Muscle of back (tissue), 11 donors: ENCODE data around the gene KRT9. TPM values are rescaled to one million over a fixed set of nuclear protein-coding genes. Genes with fewer than 3 reads are reported as not detected.
"Not testable (repeated sequence)": the region's sequence is repeated elsewhere in the genome, so short reads cannot be mapped to it uniquely, and the experiment has no call there.

Source experiments
- DNase-seq, 3 donors: peaks; one replicate each; pipeline versions ENCODE4 v3.0.0 to v3.0.0-alpha.2; 2013
- polyA plus RNA-seq, 10 donors: library from polyadenylated mRNA; unstranded; fragments of 120-200 nt; gene quantifications; one replicate each; pipeline ENCODE4 v1.2.1, GENCODE V29; 2013; ENCODE audit not compliant: insufficient read length in 10 of 10

Gene KRT9
- polyA plus RNA-seq, 10 donors, result 0.08 to 0.19 TPM; not detected in 8

- DNase-seq, result peak in 2 of 3 donors; percentile 37 to 94
Measured at GRCh38 chr17:41547921-41548843, 23.7 kb downstream of the KRT9 start.

DNA sequence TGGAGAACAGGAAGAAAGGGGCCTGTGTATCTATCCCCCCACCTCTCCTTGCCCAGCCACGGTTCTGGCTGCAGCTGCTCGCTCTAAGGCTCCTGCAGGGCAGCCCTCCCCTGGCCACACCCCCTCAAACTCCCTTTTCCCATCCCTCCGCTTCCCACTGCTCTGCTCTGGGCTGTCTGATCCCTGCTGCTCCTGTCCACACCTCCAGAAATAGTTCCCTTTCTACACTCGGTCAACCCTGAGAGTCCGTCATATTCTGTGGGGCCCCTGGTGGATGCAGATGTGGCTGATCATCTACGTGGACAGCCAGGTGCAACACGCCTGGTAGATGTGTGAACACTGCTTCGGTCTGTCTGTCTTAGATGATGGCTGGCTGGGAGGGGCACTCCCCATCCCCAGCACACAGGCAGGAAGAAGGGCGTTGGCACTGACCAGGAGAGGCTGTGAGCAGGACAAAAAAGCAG is 24.4 kb downstream of the KRT9 start:
- DNase-seq, result peak in 1 of 3 donors; percentile 16

DNA sequence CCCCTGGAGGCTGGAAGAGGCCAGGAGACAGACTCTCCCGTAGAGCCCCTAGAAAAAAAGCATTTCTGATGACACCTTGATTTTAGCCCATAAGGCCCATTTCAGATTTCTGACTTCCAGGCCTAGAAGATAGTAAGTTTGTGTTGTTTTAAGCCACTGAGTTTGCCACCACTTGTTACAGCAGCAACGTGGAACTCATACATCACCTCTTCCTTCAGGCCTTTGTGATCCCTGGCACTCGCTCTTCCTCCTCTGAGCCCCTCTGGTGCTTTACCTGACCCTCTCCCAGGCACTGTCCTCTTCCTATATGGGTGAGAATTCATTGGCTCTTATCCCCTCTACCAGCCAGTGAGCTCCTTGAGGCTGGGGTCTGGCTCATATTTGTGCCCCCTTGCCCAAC is 25.0 kb downstream of the KRT9 start:
- no peak for DNase-seq

DNA sequence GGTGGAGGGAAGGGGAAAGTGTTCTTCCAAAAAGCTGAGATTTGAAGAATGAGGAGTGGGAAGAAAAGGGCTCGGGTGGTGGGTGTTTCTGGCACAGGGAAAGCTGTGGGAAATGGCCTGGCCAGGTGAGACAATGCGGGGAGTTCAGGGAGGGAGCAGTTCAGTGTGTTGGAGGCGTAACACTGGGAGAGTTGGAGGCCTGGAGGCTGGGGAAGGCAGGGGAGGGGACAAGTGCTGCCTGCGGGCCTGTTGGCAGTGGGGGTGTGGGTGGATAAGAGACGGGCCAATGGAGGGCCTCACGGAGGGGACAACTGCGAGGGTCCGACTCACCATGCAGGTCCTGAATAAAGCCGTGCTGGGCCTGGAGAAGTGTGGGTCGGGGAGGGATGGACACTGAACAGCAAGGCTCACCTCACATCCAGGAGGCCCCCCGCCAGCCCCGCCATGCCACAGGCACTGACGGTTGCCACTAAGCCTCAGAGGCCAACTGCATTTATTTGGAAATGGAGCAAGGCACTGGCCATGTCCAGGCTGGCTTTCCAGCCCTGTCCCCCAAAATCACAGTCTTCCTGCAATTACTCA is 25.9 kb downstream of the KRT9 start:
- no peak for DNase-seq

DNA sequence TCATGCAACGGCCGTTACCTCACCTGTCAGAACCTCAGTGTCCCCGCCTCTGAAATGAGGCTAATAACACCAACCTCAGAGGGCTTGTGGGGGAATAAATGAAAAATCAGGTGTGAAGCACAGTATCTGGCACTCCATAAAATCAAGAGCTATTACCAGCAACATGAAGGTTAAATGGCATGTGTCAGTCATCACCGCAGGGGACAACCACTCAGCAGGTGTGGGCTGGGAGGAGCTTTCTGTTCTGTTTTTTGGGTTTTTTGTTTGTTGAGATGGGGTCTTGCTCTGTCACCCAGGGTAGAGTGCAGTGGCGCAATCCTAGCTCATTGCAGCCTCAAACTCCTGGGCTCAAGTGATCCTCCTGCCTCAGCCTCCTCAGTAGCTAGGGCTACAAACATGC is 26.9 kb downstream of the KRT9 start:
- DNase-seq, result no peak

DNA sequence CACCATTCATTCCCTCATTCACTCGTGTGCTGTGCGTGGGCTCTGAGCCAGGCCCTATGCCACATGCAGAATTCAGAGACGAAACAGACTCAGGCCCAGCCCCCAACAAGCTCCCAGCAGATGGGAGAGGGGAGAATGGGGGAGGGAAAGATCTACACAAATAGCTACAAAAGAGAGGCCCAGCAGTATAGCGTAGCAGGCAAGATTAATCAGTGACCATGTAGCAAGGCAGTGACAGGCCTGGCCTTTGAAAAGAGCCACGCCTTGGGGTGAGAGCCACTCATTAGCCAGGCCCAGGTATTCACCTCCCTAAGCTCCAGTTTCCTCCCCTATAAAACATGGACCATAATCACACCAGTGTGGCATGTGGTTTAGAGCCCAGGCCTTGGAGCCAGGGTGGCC is 27.4 kb downstream of the KRT9 start:
- DNase-seq, result no peak

DNA sequence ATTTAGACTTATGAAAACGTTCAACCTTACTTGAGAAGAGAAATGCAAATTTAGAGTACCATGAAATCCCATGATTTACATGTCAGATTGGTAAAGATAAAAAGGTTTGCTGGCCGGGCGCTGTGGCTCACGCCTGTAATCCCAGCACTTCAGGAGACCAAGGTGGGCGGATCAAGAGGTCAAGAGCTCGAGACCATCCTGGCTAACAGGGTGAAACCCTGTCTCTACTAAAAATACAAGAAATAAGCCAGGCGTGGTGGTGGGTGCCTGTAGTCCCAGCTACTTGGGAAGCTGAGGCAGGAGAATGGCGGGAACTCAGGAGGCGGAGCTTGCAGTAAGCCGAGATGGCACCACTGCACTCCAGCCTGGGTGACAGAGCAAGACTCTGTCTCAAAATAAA is 29.1 kb downstream of the KRT9 start:
- not testable (repeated sequence) for DNase-seq

DNA sequence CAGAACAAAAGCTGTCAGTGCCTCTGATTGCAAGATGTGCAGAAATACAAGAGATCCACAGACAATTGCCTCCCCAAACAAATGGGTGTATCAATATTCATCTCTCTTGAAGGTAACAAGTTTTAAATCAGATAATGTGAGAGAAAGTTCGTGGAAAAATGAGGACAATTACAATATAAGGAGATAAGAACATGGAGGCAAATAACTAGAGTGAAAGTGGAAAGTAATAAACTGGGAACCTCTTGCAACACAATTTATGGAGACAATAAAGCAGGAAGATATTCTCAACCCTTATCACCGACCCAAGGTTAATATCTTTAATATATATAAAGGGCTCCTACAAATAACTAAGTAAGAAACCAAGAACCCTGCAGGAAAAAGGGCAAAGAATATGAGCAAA is 29.5 kb downstream of the KRT9 start:
- no peak for DNase-seq

DNA sequence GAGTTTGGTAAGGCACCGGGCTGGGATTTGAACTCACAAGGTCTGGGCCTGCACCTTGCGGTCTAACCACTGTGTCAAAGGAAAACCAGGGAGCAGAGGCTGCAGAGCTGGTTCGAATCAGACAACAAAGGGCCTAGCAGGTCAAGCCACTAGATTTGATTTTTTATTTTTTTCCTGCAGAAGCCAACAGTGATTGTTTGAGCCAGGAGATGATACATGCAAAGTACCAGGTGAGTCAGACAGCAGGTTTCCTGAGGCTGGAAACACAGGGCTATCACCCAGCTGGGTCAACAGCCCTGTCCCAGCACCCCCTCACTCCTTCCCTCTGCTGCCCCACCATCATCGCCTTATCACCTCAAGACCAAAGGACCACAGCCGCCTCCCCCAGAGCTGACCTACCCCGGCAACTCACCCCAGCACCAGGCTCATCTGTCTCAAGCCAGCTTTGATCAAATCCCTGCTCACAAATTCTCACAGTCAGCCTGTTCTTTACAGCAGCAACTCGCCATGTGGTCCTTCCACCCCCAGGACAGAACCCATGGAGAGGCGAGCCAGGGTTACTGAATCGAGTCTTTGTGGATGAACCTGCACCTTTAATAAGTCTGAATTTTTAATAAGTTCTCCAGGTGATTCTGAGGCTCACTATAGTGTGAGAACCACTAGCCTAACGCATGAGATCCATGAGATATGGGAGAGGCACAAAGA is 30.8 kb downstream of the KRT9 start:
- DNase-seq, result no peak

DNA sequence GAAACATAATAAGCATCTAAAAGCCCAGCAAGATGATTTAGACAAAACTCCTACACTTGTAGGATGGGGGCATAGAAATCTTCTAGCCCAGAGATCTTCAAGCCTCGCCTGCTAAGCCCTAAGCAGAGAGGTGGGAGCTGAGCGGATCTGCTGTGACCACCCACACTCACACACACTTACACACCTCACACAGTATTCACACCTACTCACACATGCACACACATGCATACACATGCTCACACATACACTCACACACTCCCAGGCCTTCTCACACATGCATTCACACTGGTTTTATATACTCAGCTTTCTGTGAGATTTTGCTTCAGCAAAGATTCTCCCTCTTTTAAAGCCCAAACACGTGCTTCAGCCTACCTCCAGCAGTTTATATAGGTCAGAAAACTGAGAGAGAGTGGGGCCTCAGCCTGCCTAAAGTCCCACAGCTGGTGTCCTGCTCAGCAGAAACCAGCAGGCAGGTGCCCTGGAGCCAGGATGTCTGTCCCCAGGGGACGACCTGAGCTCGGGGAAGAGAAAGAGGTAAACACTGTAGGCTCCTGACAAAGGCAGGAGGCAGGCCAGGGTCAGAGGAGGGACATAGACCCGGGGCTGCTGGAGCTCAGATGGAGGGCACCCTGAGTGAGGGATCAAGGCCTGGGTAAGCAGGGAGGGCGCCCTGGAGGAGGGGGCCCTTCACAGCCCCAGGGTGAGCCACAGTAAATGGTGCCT is 31.7 kb downstream of the KRT9 start:
- no peak for DNase-seq

DNA sequence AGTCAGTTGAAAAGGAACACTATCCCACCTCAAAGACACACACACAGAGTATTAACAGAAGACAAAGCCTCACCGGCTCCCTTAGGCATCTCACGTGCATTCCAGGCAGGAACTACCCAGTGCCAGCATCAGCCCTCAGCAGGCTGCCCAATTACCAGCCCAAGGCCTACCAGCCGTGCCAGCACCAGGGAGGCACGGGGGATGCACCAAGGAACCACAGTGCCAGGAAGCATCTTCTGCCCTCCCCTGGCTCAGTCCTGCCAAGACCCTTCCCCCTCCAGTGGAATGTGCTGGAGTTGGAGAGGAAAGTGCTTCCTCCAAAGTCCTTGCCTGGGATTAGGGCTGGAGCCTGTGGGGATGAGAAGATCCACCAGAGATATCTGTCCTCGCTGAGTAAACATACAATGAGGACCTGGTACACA is 32.8 kb downstream of the KRT9 start:
- DNase-seq, result no peak

DNA sequence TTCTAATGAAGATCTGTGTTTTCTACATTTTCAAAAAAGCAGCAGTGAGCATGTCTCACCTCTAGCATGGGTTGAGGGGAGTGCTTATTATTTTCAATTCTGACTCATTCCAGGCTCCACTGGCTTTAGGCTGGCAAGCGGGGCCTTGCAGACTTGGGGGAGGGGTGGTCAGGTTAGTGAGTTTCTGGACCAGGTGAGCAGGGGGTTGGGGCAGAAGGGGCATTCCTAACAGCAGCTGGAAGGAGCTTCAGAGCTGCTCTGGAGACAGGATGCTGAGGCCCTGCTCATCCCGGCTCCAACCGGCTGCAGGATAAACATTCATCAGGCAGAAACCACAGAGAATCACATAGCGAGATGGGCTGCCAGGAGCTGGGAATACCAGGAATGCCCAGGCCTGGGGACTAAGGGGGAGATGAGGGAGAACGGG is 33.3 kb downstream of the KRT9 start:
- peak in 1 of 3 donors; percentile 35 for DNase-seq

GRCh38 chr17:41537990-41538389 is 33.9 kb downstream of the KRT9 start:
- DNase-seq, result no peak

- DNase-seq, result no peak
Measured at GRCh38 chr17:41537614-41537954, 34.3 kb downstream of the KRT9 start.

DNA sequence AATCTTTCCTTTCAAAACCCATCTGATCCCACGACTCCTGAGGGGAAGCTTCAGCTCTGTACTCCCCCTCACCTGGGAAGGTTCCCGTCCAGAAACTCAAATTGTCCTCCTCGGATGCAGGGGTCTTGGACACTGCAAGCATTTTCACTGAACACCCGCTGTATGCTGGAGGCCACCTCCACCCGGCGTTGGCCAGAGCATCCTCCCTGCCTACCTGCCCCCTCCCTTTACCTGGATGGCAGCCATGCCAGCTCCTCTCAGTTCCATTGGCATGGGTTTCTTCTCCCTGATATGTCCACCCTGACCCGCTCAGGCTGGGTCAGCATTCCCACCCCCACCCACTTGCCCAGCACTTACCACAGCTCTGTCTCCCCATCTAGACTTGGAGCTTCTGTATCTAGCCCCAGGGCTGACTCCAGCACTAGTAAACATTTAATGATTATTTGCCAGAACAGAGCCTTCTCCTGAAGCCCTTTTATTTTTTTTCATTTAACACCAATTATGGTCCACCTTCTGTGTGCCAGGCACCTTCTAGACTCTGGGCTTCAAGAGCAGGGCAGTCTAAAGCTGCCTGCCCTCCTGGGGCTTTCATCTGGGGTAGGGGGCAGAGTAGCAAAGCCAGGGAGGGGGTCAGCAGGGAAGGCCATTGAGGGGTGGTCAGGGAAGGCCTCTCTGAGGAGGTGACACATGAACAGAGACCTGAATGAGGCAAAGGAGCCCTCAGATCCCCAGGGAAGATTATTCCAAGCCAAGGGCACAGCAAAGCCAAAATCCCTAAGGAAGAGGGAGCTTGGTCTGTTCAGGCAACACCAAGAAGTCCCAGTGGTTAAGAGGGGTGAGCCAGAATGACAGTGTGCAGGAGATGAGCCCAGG is 34.9 kb downstream of the KRT9 start:
- DNase-seq, result no peak

DNA sequence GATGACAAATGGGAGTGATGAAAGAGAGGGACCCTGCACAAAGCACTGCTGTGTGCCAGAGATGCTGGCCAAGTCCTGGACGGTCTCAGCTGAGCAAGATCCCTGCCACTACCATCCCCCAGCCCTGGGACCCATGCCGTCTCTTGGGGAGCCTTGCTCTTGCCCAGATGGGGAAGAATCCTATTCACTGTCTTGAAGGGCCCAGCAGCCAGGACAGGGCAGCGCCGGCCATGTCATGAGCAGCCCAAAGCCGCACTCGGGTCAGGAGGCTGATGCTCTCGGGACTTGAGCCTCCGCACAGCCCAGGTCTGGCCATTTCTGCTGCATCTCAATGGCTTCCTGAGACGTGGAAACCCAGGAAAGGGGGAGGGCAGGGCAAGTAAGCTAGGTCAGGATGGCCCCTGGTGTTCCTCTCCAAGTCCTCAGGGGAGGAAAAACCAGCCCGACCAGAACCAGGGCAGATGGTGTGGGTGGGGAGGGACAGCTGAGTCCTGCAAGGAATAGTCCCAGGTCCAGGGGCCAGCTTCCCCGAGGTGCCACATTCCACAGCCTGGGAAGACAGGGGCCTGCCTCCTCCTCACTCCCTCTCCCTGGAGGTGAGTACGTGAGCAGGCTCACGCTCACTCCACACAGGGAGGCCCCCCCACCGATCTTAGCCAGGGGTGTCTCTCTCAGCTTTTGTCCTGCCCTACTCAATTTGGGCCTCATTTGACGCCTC is 35.9 kb downstream of the KRT9 start:
- no peak for DNase-seq

GRCh38 chr17:41534899-41535546 is 36.8 kb downstream of the KRT9 start:
- no peak for DNase-seq

DNA sequence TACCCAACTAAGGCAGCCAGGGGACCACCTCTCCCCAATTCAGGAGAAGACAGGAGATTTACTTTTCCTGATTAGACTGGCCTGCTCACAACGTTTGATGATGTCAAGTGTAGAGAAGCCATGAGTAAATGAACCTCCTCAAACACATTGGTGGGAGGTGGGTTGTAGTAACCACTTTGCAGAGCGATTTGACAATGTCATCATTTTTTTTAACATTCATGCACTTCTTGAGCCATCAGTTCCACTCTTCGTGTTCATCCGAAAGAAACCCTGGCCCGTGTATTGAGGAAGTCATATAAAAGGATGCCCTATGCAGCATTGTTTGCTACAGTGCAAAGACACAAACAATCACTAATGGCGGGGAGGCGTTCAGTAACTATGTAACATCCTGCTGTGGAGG is 38.2 kb downstream of the KRT9 start:
- DNase-seq, result no peak

GRCh38 chr17:41532947-41533570 is 38.8 kb downstream of the KRT9 start:
- DNase-seq, result no peak
